DMS 273 treated with DMSO at 0.1 percent for 48 hours (cell line): ENCODE measurements around the gene ITGB5.

Source experiments
- DNase-seq: peaks from one replicate; lab custom pipeline; 2025; lab: John Stamatoyannopoulos, UW

Gene ITGB5

DNA sequence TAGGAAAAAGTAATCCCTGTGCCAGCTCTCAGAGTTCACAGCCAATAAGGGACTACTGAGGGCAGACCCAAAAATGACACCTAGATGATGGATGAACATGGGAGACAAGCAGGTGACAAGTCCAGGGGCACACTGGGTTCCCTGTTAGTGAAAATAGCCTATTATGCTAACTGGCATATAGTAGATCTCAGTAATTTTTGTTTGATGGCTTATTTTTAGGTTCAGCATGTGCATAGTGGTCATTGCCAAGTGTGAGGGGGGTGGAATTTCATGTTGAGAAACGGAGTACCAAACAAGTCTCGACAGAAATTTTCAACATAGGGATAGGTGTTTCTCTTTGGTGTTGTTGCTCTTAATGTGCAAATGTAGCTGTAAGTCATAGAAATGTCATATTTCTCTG, 6.4 kb upstream of the ITGB5 start:
- DNase-seq: no peak

DNA sequence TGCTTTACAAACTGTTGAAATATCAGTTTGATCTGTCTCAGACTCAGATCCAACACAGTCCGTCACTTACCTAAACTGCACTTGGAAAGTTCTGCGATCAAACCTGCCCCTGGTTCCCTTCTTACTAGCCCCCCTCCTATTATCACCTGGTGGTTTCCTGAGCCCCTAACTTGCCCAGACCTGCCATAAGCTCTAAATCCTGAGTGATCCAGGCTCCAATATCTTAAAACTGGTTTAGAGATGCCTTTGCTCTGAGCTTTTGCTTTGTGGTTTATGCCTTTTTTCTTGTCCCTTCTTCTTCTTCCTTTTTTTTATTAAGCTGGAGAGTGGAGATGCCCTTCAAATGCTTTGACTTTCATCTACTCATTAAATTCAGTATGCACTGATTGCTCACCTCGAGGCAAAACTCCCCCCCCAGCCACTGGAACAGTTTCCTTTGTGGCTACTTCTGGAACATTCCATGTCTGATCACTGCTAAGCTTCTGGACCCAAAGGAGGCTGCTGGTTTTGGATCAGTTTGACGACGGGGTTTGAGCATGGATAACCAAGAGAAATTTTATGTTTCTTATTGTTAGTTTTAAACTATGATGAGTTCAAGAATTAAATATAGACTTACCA, 3.5 kb upstream of the ITGB5 start:
- no peak for DNase-seq

DNA sequence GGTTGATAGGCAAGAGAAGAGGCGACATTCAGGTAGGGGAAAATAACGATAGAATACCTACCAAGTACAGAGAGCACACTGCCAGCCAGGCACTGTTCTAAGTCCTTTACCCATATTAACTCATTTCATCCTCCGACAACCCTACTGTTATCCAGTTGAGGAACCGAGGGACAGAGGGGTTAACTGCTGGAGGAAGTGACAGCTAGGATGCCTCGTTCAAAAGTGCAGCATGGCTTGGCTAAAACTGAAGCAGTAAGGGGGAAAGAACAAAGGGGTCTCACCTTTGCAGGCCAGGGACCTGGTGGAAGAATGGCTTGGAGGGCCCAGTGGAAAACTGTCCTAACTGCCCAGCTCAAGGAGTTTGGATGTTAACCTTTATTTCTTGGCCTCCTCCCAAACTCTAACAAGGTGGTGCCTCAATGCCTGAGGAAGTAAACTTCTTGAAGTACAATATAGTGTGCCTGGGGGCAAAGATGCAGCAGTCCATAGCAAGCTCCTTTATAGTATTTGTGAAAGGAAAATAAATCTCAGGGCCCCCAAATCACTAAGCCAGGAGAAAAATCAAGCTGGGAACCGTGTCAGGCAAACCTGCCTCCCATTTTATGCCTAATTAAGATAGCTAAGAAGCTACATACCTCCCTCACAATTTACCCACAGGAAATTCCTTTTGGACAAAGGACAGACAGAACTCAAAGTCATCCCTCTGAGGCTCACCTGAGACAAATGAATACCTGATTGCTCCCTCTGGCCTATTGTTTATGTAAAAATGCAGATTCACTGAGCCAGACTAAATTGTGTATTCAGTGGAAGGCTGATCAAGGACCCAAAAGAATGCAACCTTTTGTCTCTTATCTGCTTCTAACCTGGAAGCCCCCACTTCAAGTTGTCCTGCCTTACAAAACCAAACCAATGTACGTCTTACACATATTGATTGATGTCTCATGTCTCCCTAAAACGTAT, 1.6 kb upstream of the ITGB5 start:
- no peak for DNase-seq

DNA sequence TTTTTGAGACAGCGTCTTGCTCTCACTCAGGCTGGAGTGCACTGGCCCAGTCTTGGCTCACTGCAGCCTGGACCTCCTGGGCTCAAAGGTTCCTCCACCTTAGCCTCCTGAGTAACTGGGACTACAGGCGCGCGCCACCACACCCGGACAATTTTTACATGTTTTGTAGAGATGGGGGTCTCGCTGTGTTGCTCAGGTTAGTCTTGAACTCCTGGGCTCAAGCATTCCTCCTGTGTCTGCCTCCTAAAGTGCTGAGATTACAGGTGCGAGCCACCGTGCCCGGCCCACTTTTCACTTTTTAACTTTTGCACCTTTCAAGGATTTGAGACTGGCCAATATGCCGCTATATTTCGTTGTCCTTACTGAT, 750 bp upstream of the ITGB5 start:
- DNase-seq: no peak

DNA sequence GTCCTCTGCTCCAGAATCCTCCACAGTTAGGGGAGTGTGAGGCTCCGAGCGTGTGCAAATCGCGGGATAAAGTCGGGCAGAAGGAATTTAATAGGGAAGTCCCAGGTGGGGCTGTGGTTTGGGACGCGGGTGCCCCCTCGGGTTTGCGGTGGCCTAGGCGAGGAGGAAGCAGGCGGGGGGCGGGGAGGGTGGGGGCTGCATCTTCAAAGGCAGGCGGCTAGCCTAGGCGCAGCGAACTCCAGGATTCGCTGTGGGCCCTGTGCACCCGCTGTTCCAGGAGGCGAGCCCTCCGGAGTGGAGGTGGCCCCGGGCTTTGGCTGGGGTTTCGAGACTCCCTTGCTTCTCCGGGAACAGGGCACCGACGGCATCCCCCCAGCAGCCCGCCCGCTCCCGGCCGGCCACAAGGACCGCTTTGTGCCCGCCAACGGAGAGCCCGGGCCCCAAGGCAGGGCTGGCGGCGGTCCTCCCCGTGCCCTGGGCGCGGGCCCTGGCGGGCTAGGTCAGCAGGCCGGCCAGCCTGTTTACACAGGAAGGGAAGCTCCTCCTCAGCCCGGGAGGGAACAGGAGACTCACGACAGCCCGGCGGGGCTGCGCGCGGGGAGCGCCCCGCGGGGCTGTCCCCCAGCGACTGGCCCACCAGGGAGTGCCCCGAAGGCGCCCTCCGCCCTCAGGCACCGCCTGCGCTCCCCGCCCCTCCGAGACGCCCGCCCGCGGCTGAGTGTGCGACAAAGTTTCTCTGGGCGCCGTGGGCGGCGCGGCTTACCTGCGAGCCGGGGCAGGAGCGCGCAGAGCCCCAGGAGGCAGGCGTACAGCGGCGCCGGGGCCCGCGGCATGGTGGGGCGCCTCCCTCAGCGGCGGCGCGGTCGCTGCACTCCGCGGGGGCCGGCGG, 753 bp downstream of the ITGB5 start:
- DNase-seq: peak; percentile 50

DNA sequence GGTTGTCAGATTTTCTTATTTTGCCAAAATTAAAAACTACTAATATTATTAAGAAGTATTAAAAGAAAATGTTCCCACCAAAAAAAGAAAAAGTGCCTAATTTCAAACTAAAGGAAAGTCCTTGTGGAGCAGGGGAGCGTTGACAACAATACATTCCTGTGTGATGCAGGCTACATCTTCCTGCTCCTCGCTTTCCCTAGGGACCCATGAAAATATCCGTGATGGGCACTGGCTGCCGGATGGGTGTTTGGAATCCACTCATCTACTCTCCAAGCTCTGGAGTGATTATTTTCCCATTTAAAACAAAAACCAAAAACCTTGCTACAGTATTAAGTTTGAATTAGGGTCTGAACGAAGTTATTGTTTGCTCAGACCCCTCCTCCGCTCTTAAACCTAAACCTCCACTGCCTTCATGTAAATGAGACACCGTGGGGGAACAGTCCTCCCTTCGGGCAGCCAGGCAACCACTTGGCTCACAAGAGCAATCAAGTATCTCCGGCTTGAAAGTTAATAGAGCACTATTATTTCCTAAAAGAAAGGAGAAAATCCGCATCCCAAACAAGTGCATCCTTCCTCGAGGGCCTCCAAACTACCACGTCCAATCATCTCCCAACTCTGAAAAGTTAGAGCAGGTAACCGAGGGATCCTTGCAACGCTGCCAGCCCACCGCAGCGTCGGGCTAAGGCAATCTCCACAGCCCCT, 1.5 kb downstream of the ITGB5 start:
- no peak for DNase-seq

DNA sequence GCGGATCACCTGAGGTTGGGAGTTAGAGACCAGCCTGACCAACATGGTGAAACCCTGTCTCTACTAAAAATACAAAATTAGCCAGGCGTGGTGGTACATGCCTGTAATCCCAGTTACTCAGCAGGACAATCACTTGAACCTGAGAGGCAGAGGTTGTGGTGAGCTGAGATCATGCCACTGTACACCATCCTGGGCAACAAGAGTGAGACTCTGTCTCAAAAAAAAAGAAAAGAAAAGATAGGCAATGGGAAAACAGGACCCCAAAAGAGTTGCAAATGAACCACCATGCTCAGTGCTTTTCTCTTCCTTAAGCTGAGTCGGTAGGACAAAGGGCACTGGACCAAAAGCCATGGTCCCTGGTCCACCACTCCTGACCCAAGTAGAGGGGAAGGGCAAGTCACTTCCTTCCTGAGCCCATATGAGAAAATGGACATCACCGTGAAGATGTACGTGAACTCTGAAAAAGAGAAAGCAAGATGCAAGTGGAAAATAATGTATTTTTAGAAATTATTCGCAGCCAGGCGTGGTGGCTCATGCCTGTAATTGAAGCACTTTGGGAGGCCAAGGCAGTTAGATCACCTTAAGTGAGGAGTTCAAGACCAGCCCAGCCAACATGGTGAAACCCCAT, 2.6 kb downstream of the ITGB5 start:
- no peak for DNase-seq

DNA sequence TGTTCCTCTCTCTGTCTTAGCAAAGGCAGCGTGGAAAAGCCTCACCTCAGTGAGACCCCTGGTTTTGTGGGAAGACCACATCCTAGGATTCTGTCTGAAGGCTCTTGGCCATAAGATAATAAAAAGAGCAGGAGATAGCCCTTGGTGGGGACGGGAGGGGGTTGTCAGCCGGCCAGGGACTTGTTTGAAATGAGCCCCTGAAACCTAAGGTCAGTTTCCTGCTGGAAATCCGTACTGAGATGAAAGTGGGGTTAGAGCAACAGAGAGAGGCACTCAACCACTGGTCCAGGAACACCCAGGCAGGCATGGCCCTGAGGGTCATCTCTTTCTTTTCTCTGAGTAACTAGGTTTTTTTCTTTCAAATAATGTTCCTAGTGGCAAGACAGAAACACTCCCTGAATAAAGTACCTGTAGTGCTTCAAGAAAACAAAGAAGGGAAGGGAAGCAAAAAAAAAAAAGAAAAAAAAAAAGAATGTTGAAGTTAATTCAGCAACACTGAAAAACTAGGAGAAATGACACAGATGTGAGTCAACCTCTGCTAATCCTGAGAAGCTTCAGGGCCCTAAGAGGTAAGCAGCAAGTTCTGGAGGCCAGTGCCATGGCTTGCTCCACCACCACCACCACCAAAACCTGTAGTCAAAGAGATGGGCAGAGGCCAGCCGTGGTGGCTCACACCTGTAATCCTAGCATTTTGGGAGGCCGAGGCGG, 3.2 kb downstream of the ITGB5 start:
- DNase-seq: no peak

DNA sequence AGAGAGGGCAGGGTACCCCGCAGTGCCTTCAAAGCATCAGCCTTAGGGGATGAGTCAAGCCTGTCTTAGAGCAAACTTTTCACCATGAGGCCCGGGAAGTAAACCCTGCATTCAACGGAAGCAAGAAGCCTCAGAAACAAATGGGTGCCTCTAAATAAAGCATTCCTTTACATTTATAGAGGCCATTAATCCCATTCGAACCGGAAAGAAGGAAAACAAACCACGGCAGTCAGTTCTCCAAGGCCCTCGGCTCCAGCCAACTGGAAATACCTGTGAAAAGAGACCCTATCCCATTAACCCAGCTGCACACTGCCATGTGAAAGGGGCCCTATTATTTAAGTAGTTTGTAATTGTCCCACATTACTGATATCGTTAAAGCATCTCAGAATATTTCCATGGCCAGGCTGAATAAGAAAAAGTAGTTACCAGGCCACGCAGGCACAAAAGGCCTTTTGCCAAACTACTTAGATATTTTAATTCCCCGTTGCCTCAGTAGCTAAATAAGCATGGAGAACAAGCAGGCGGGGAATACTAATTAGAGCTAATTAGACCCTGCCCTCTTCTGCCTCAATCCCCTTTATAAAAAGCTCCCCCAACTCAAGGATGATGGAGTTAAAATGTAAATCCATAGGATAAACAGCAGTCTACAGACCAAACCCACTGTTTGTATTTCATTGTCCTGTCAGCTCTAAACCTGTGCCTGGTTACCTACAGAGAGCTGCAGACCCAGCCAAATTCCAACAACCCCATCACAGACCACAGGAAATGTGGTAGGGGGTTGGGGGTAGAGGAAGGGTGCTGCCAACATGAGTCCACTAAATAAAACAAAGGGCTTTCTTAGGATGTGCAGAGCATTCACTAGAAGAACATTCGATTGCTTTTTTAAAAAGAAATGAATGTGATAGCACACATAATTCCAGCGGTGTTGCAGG, 4.1 kb downstream of the ITGB5 start:
- no peak for DNase-seq

DNA sequence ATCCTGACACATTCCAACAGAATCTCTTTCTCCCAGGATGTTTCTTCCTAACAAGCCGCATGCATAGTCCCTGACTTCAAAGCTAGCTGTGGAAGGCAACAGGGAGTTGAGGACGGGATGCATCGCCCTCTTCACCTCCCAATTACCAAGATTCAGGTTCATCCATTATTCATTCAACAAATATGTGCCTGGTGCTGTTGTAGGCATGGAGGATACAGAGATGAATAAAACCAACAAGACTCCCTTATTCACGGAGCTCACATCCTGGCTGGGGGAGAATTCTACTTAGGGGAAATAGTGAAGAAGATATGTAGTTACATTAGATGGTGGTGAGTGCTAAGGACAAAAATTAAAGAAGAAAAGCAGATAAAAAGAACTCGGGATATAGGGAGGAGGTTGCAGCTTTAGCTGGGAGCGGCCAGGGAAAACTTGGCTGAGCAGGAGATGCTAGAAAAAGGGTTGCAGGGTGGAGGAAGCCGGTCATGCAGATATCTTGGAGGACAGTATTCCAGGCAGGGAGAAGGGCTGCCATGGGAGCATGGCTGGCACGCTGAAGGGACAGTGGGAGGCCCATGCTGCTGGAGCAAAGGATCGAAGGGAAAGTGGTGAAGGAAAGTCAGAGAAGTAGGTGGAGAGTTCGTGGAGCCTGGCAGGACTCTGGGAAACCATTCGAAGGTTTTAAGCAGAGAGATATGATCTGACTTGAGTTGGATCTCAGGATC, 5.0 kb downstream of the ITGB5 start:
- no peak for DNase-seq

DNA sequence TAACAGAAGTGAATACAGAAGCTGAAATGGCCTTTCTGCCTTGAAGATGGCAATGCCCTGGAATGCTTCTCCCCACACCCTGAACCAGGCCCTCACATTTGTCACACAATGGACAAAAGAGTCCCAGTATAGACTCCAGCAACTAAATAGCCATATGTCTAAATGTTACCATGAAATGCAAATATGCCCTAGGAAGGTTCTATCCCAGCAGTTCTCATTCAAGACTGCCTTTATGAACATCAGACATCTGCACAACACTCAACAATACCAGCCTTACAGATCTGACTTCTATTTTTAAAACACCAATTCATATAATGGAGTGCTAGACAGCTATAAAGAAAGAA, 7.9 kb downstream of the ITGB5 start:
- DNase-seq: no peak

DNA sequence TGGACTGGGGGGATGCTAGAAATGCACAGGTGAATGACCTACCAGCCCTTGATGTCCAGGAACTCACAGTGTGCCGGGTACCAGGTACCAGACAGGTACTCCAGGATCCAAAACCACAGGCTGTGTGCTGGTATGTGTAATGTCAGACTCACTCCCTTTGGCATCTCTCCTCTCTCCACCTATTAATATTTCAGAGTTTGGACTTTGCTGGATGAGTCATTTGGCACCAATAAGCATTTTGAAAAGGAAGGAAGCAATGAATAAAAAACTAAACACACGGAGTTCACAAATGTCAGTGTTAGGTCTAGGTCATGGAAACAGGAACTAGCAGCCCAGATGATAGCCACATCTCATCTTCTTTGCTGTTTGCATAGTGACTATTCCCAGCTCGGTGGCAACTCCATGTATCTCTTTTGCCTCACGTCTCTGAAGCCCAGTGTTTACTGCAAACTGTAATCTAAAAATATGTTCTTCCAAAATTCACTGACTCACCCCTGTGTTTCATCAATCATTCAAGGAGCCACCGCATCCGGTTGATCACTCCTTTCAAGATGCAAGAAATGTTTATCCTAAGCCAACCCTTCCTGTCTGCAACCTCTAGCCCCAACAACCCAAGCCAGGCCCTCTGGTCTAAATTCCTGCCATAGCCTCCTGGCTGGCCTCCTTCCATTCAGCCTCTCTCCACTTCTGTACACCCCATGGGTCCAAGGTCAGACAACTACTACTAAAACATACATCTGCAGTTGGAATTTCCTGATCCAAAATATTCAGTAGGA, 8.4 kb downstream of the ITGB5 start:
- no peak for DNase-seq

DNA sequence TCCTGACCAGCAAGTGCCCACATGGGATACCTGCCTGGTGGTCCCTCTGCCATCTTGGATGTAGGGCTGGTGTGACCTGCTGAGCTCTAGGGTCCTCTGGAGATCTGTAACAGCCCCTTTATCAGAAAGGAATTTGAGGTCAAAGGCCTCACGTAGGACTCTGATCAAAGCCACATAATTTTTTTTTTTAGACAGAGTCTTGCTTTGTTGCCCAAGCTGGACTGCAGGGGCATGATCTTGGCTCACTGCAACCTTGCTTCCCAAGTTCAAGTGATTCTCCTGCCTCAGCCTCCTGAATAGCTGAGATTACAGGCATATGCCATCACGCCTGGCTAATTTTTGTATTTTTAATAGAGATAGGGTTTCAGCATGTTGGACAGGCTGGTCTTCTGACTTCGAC, 9.5 kb downstream of the ITGB5 start:
- no peak for DNase-seq

DNA sequence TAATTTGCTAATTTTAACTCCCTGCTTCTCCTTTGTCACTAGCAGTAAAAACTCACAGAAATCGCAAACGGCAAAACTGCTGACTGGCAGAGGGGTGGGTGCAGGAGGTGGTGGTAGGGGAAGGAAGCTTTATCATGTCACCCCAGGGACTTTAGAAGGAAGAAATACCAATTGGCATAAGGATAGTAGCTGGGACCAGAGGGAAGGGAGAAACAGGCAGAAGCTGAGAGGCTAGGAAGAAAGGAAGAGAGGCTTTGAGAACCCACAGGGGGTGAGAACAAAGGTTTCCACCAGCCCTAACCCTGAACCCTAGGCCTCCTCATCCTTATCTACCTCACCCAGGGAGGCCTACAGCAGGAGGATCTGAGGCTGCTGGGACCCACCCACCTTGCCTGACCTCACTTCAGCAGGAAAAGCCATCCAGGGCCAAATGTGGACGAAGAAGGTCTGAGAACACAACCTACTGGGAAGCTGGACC, 10.7 kb downstream of the ITGB5 start:
- DNase-seq: no peak

DNA sequence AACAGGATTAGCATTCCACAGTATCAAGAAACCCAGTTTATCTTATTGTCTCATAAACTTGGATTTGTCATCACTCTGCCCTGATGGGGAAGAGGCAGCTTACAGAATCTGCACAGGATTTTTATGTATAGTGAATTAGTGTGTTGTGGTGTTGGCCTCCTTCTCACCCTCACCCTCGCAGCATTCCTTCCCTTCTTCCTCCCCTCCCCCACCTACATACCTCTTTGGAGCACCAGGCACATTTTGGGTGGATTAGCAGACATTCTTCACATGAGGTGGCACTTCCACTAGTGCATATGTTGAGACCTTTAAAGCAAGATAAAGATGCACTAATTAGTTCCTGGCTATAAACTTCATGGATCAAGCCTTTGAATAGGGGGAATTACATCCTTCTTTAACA, 13.9 kb downstream of the ITGB5 start:
- no peak for DNase-seq

DNA sequence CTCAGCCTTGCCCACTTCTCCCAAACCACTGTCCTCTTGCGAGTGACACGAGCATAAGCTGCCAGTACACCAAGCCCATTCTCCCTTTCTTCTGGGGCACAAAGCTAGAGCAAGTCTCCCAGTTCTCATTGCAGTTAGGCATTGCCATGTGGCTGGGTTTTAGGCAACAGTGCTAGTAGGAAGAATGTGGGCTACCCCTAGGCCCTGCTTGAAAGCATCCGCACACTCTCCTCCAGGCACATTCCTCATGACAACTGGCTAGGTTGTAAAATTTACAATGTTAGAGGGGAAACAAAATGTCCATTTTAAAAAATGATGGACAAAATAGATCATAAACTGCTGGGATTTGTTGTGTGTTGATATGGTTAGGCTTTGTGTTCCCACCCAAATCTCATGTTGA, 19.7 kb downstream of the ITGB5 start:
- DNase-seq: no peak

DNA sequence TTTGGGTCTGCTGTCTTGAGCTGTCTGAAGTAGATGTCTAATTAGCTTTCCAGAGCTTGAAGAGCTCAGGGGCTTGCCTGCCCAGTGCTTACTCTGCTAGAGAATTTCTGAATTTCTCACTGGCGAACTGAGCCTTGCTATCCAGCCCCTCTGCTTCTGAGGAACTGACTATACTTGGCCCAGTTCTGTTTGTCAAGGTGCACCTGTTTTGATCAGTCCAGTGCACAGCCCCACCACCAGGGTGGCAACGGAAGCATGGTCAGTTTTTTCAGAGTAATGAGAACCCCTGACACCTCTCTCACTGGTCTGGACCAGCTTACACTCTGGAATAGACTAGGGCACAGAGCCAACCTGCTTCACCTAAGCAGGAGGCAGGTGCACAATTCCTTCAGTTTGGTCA, 25.2 kb downstream of the ITGB5 start:
- no peak for DNase-seq

DNA sequence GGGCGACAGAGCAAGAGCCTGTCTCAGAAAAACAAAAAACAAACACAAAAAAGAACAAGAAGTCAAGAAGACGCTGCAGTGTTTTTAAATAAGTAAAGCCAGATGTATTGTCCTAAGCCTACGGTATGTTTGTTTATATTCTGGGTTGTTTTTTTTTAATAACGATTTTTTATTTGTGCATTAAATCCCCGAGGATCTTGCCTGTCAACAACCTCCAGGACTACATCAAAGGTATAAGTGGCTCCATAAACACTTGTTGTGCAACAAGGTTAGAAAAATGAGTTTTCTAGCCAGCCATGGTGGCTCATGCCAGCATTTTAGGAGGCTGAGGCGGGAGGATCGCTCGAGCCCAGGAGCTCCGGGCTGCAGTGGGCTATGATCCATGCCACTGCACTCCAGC, 26.1 kb downstream of the ITGB5 start:
- DNase-seq: no peak
